Ovary (tissue), 3 donors: Measurements from ENCODE around the gene BCAT1.

Experiments
- POLR2A ChIP-seq: fragments of 450-650 bp; IDR thresholded peaks from one replicate; pipeline ENCODE4 v1.6.1; 2017; ENCODE audit warnings: antibody characterized with exemption, mild to moderate bottlenecking, moderate library complexity
- TF ChIP-seq, protein P1 (sequence below), 3 donors: fragments of 450-650 bp in 2 of 3; fragments of 200-600 bp in 1 of 3; IDR thresholded peaks; one replicate each; pipeline versions ENCODE4 v1.5.1 to v1.8.0; 2016 to 2022; ENCODE audit warnings: antibody characterized with exemption in 3 of 3, mild to moderate bottlenecking in 1 of 3
- donor health status: DM: no; HTN: no; CAD: no.

DNA sequence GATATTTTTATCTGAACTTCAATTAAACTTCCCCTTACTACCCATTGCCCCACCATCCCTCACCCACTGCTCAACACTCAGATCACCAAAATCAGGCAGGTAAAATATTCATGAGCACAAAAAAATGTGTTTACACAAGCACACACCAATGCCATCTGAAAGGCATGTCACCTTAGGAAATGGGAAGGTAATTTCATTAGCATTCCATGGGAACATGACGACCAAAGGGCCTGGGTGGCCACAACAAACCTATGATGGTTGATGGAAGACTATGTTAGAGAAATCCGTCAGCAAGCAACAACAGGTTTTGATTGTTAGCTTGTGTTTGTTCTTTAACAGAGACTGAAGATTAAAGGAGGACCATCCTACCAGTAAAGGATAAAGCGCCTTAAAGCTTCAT is 97.6 kb downstream of the BCAT1 start:
- no peak for TF ChIP-seq POLR2A
- TF ChIP-seq, protein P1, sequence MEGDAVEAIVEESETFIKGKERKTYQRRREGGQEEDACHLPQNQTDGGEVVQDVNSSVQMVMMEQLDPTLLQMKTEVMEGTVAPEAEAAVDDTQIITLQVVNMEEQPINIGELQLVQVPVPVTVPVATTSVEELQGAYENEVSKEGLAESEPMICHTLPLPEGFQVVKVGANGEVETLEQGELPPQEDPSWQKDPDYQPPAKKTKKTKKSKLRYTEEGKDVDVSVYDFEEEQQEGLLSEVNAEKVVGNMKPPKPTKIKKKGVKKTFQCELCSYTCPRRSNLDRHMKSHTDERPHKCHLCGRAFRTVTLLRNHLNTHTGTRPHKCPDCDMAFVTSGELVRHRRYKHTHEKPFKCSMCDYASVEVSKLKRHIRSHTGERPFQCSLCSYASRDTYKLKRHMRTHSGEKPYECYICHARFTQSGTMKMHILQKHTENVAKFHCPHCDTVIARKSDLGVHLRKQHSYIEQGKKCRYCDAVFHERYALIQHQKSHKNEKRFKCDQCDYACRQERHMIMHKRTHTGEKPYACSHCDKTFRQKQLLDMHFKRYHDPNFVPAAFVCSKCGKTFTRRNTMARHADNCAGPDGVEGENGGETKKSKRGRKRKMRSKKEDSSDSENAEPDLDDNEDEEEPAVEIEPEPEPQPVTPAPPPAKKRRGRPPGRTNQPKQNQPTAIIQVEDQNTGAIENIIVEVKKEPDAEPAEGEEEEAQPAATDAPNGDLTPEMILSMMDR (IDR thresholded peaks at IDR 0.05), result no peak
